H1 (cell line): Measurements from ENCODE around the gene EIF4A2. TPM values are rescaled to one million over a fixed set of nuclear protein-coding genes. Genes with fewer than 3 reads are reported as not detected.

Experiments
- BRCA1 ChIP-seq: IDR thresholded peaks from 2 replicates; pipeline ENCODE4 v1.6.1; 2012; ENCODE audit warnings: low read depth, low read length, improper control_type of control experiment
- CEBPB ChIP-seq: IDR thresholded peaks from 2 replicates; pipeline ENCODE4 v1.6.1; 2012; ENCODE audit warnings: low read depth, low read length
- CHD2 ChIP-seq: IDR thresholded peaks from 2 replicates; pipeline ENCODE4 v1.6.1; 2012; ENCODE audit warnings: low read length, improper control_type of control experiment
- CREB1 ChIP-seq: IDR thresholded peaks from 2 replicates; pipeline ENCODE4 v1.6.1; 2012; ENCODE audit warnings: inconsistent platforms
- EGR1 ChIP-seq: IDR thresholded peaks from 2 replicates; pipeline ENCODE4 v1.6.1; 2011; ENCODE audit warnings: low read depth, low read length, borderline replicate concordance
- JUND ChIP-seq: IDR thresholded peaks from 2 replicates; pipeline ENCODE4 v1.6.1; 2011; ENCODE audit warnings: mild to moderate bottlenecking, improper control_type of control experiment, low read length
- NRF1 ChIP-seq: IDR thresholded peaks from 2 replicates; pipeline ENCODE4 v1.6.1; 2011; ENCODE audit warnings: mild to moderate bottlenecking, low read depth, low read length, improper control_type of control experiment
- PHF8 ChIP-seq: fragments of 200-600 bp; sonication (generic); conservative IDR thresholded peaks from 2 replicates; pipeline ENCODE4 v1.7.1; 2012; ENCODE audit warnings: low read depth, mild to moderate bottlenecking, inconsistent platforms, low read length, moderate library complexity
- POLR2A ChIP-seq, 2 experiments: IDR thresholded peaks; 1 replicate in 1 of 2; 2 replicates in 1 of 2; pipeline ENCODE4 v1.6.1; 2011; ENCODE audit warnings: low read depth in 2 of 2, low read length in 2 of 2, mild to moderate bottlenecking in 2 of 2; ENCODE audit errors: control extremely low read depth in 1 of 2
- RAD21 ChIP-seq, 2 experiments: IDR thresholded peaks in 1 of 2; conservative IDR thresholded peaks in 1 of 2; 2 replicates each; pipeline ENCODE4 v1.6.1; 2011; ENCODE audit warnings: low read depth in 2 of 2, low read length in 2 of 2, improper control_type of control experiment in 1 of 2, inconsistent platforms in 1 of 2, mild to moderate bottlenecking in 1 of 2, moderate library complexity in 1 of 2
- RBBP5 ChIP-seq: IDR thresholded peaks from 2 replicates; pipeline ENCODE4 v1.7.1; 2012; ENCODE audit warnings: low read depth, mild to moderate bottlenecking, inconsistent platforms, low read length, moderate library complexity, borderline replicate concordance
- RFX5 ChIP-seq: IDR thresholded peaks from 2 replicates; pipeline ENCODE4 v1.6.1; 2011; ENCODE audit warnings: low read depth, low read length, improper control_type of control experiment, borderline replicate concordance
- SIN3A ChIP-seq, 2 experiments: IDR thresholded peaks in 1 of 2; conservative IDR thresholded peaks in 1 of 2; 2 replicates each; pipeline ENCODE4 v1.6.1; 2011 to 2012; ENCODE audit warnings: low read length in 2 of 2, improper control_type of control experiment in 1 of 2, low read depth in 1 of 2, mild to moderate bottlenecking in 1 of 2
- SP4 ChIP-seq: IDR thresholded peaks from 2 replicates; pipeline ENCODE4 v1.6.1; 2012; ENCODE audit warnings: low read length, inconsistent platforms
- TAF1 ChIP-seq: IDR thresholded peaks from 2 replicates; pipeline ENCODE4 v1.6.1; 2011; ENCODE audit warnings: mild to moderate bottlenecking, low read depth, low read length
- ZNF274 ChIP-seq: IDR thresholded peaks from 2 replicates; pipeline ENCODE4 v1.7.0; 2012; ENCODE audit warnings: low read length, borderline replicate concordance; ENCODE audit errors: extremely low read depth
- polyA plus RNA-seq, 7 experiments: library from polyadenylated mRNA; depleted of rRNA in 3 of 7; stranded (reverse) in 5 of 7; unstranded in 2 of 7; fragments of >200 nt in 5 of 7; fragments of 200-250 nt in 2 of 7; gene quantifications; 1 replicate in 5 of 7; 2 replicates in 1 of 7; 4 replicates in 1 of 7; pipeline versions ENCODE4 v1.2.1 to v1.2.3, GENCODE V29; 2011 to 2013; ENCODE audit warnings: missing spikeins in 2 of 7, mixed read lengths in 2 of 7
- total RNA-seq: library from RNA; stranded (reverse); fragmentation: NEBNext Ultra II Directional; extraction: Animal tissue kit (Norgen Biotek cat#: 25700); gene quantifications from 2 replicates; pipeline ENCODE4 v1.2.1, GENCODE V29; 2021
- TF ChIP-seq, protein P1 (sequence below): IDR thresholded peaks from 2 replicates; pipeline ENCODE4 v1.6.1; 2011; ENCODE audit warnings: low read length, improper control_type of control experiment

The EIF4A2 gene
- total and polyA plus RNA-seq, 2 of the 8 experiments (the other 6 are each of a cell fraction or from before 2014, with no cell fraction given) = 527 to 604 TPM

DNA sequence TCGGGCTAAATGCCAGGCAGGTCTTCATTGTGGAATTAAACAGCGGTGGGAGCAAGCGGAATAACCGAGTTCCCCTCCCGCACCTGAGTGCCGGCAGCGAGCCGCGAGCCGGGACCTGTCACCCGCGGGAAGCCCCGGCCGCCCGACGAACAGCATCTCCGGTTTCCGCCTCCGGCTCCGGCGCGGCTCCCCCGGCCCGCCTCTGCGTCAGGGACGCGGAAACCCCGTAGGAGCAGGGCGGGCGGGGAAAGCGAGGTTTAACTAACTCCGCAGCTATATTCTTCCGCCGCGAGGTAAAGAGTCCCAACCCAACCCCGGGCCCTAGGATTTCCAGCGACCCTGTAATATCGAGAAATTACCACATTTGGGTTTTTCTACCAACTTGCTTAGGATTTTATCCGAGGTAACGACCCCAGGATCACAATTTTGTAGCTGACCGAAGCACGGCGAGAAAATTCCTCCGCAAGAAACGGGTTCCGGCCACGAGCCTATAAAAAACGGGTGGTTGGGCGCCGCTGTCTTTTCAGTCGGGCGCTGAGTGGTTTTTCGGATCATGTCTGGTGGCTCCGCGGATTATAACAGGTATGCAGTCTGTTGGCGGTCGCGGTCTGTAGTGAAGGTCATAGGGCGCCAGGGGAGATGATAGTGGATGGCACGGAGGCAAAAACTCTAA lies at the start of gene EIF4A2 (continued):
- peak; percentile 98 to 100 for TF ChIP-seq POLR2A (IDR thresholded peaks at IDR 0.05; ENCODE audit: control extremely low read depth in 1 of 2, low read depth in 2 of 2, low read length in 2 of 2)
- TF ChIP-seq CEBPB = no peak
- peak; percentile 92 for TF ChIP-seq PHF8
- no peak for TF ChIP-seq RFX5
- peak; percentile 72 for TF ChIP-seq CREB1
- no peak; the same call in 1 of the 2 replicates for TF ChIP-seq NRF1
- peak; percentile 61; the same call in 1 of the 2 replicates for TF ChIP-seq RBBP5
- TF ChIP-seq EGR1 = no peak; the same call in 1 of the 2 replicates
- TF ChIP-seq RAD21 (IDR thresholded peaks at IDR 0.05 in 1 of 2, conservative IDR thresholded peaks at IDR 0.05 in 1 of 2; ENCODE audit: low read depth in 2 of 2, low read length in 2 of 2) = 0 out of 4 replicates have a peak, but pooled peaks of 1 of the 2 experiments have one; percentile 5
- peak; percentile 80 to 94 for TF ChIP-seq SIN3A (conservative IDR thresholded peaks at IDR 0.05 in 1 of 2, IDR thresholded peaks at IDR 0.05 in 1 of 2; ENCODE audit: low read depth in 1 of 2, low read length in 2 of 2)
- TF ChIP-seq, protein P1, sequence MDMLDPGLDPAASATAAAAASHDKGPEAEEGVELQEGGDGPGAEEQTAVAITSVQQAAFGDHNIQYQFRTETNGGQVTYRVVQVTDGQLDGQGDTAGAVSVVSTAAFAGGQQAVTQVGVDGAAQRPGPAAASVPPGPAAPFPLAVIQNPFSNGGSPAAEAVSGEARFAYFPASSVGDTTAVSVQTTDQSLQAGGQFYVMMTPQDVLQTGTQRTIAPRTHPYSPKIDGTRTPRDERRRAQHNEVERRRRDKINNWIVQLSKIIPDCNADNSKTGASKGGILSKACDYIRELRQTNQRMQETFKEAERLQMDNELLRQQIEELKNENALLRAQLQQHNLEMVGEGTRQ = no peak
- TF ChIP-seq SP4 = peak; percentile 20; the same call in 1 of the 2 replicates
- peak; percentile 16; the same call in 1 of the 2 replicates for TF ChIP-seq BRCA1
- TF ChIP-seq ZNF274 = no peak
- peak; percentile 75; the same call in 1 of the 2 replicates for TF ChIP-seq JUND
- peak; percentile 96 for TF ChIP-seq CHD2
- TF ChIP-seq TAF1 = peak; percentile 100
